SK-N-SH treated with all-trans-retinoic acid at 6 μM for 48 hours (cell line): ENCODE data around the gene WHRN.

Source experiments
- ATAC-seq: fragments of 200-7000 bp; cut with Tn5 transposase; 3 replicates; pipeline ENCODE4 v1.9.1; 2020; ENCODE audit warnings: mild to moderate bottlenecking, moderate library complexity
- ARNTL ChIP-seq: fragments of 450-650 bp; formaldehyde crosslinking; IDR thresholded peaks from 2 replicates; pipeline ENCODE4 v1.5.0; 2020; ENCODE audit warnings: low read depth, mild to moderate bottlenecking, moderate library complexity, borderline replicate concordance
- BACH2 ChIP-seq: fragments of 250-450 bp; sonication (Bioruptor Pico); IDR thresholded peaks from 2 replicates; pipeline ENCODE4 v1.9.0; 2021; ENCODE audit warnings: mild to moderate bottlenecking, borderline replicate concordance
- CSDC2 ChIP-seq: fragments of 250-450 bp; sonication (Bioruptor Pico); IDR thresholded peaks from 2 replicates; pipeline ENCODE4 v1.5.0; 2020; ENCODE audit warnings: mild to moderate bottlenecking, moderate library complexity
- ESRRG ChIP-seq: fragments of 250-450 bp; sonication (Bioruptor Pico); IDR thresholded peaks from 2 replicates; pipeline ENCODE4 v1.6.1; 2021; ENCODE audit warnings: mild to moderate bottlenecking
- GLIS3 ChIP-seq: fragments of 250-450 bp; sonication (Bioruptor Pico); IDR thresholded peaks from 2 replicates; pipeline ENCODE4 v1.5.0; 2020; ENCODE audit warnings: mild to moderate bottlenecking, moderate library complexity
- ISL1 ChIP-seq: fragments of 250-450 bp; sonication (Bioruptor Pico); IDR thresholded peaks from 2 replicates; pipeline ENCODE4 v2.1.2; 2022; ENCODE audit warnings: mild to moderate bottlenecking, moderate library complexity
- OSR1 ChIP-seq: fragments of 250-450 bp; sonication (Bioruptor Pico); IDR thresholded peaks from 2 replicates; pipeline ENCODE4 v1.8.0; 2022; ENCODE audit warnings: moderate library complexity, mild to moderate bottlenecking, inconsistent platforms
- PPARA ChIP-seq: fragments of 250-450 bp; sonication (Bioruptor Pico); IDR thresholded peaks from 2 replicates; pipeline ENCODE4 v1.5.0; 2020; ENCODE audit warnings: mild to moderate bottlenecking, borderline replicate concordance
- RARB ChIP-seq: fragments of 250-450 bp; sonication (Bioruptor Pico); IDR thresholded peaks from 2 replicates; pipeline ENCODE4 v1.8.0; 2021; ENCODE audit warnings: mild to moderate bottlenecking, moderate library complexity
- SNAI2 ChIP-seq: fragments of 250-450 bp; sonication (Bioruptor Pico); IDR thresholded peaks from 2 replicates; pipeline ENCODE4 v1.5.0; 2020; ENCODE audit warnings: mild to moderate bottlenecking, moderate library complexity
- TCF4 ChIP-seq: fragments of 250-450 bp; sonication (Bioruptor Pico); IDR thresholded peaks from 2 replicates; pipeline ENCODE4 v1.8.0; 2021; ENCODE audit warnings: mild to moderate bottlenecking, moderate library complexity, borderline replicate concordance
- TOX ChIP-seq: fragments of 250-450 bp; sonication (Bioruptor Pico); IDR thresholded peaks from 2 replicates; pipeline ENCODE4 v1.8.0; 2021; ENCODE audit warnings: mild to moderate bottlenecking, moderate library complexity, borderline replicate concordance
- ZC3H10 ChIP-seq: fragments of 250-450 bp; sonication (Bioruptor Pico); IDR thresholded peaks from 2 replicates; pipeline ENCODE4 v1.5.1; 2021; ENCODE audit warnings: mild to moderate bottlenecking, moderate library complexity
- ZFP3 ChIP-seq: fragments of 250-450 bp; sonication (Bioruptor Pico); IDR thresholded peaks from 2 replicates; pipeline ENCODE4 v1.5.0; 2020; ENCODE audit warnings: mild to moderate bottlenecking, moderate library complexity
- ZFP30 ChIP-seq: fragments of 450-650 bp; formaldehyde crosslinking; IDR thresholded peaks from 2 replicates; pipeline ENCODE4 v1.5.0; 2022; ENCODE audit warnings: mild to moderate bottlenecking, moderate library complexity
- ZNF565 ChIP-seq: fragments of 450-650 bp; formaldehyde crosslinking; conservative IDR thresholded peaks from 2 replicates; pipeline ENCODE4 v1.5.0; 2020; ENCODE audit warnings: low read depth, mild to moderate bottlenecking, moderate library complexity
- ZNF70 ChIP-seq: fragments of 450-650 bp; formaldehyde crosslinking; IDR thresholded peaks from 2 replicates; pipeline ENCODE4 v1.5.0; 2020; ENCODE audit warnings: mild to moderate bottlenecking, moderate library complexity
- TF ChIP-seq, protein P1 (sequence below): fragments of 250-450 bp; sonication (Bioruptor Pico); IDR thresholded peaks from 2 replicates; pipeline ENCODE4 v1.5.1; 2020; ENCODE audit warnings: low read depth, mild to moderate bottlenecking, moderate library complexity
- TF ChIP-seq, protein P2 (sequence below): fragments of 250-450 bp; sonication (Bioruptor Pico); IDR thresholded peaks from 2 replicates; pipeline ENCODE4 v1.5.0; 2020; ENCODE audit warnings: mild to moderate bottlenecking, moderate library complexity
- TF ChIP-seq, protein P3 (sequence below): fragments of 250-450 bp; sonication (Bioruptor Pico); IDR thresholded peaks from 2 replicates; pipeline ENCODE4 v1.8.0; 2020; ENCODE audit warnings: mild to moderate bottlenecking, moderate library complexity, borderline replicate concordance
- TF ChIP-seq, protein P4 (sequence below): fragments of 250-450 bp; sonication (Bioruptor Pico); IDR thresholded peaks from 2 replicates; pipeline ENCODE4 v1.5.1; 2021; ENCODE audit warnings: mild to moderate bottlenecking, moderate library complexity

WHRN gene

DNA sequence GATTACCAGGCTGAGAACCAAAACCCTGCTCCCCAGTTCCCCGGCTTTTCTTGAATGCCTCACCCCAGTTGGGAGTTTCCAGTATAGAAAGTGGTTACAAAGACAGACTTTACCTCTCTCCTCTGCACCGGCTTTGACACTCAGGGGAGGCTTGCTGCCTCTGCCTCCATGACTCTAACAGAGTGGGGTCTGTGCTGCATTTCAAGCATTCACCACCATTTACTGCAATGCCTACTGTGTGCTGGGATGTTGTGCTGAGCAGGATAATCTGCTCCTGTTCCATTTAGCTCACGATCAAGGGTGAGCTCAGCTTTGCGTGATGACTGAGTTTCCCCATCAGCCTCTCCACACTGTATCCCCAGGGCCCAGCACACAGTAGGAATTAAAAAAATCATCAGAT is 77.6 kb downstream of the WHRN start:
- ATAC-seq: no peak
- no peak for TF ChIP-seq PPARA
- no peak for TF ChIP-seq CSDC2 (CRISPR knock-in tag)
- TF ChIP-seq ESRRG (CRISPR knock-in tag): no peak
- TF ChIP-seq ZC3H10 (CRISPR knock-in tag): no peak
- TF ChIP-seq, protein P1, sequence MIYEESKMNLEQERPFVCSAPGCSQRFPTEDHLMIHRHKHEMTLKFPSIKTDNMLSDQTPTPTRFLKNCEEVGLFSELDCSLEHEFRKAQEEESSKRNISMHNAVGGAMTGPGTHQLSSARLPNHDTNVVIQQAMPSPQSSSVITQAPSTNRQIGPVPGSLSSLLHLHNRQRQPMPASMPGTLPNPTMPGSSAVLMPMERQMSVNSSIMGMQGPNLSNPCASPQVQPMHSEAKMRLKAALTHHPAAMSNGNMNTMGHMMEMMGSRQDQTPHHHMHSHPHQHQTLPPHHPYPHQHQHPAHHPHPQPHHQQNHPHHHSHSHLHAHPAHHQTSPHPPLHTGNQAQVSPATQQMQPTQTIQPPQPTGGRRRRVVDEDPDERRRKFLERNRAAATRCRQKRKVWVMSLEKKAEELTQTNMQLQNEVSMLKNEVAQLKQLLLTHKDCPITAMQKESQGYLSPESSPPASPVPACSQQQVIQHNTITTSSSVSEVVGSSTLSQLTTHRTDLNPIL (CRISPR knock-in tag): no peak
- no peak for TF ChIP-seq BACH2 (CRISPR knock-in tag)
- TF ChIP-seq, protein P2, sequence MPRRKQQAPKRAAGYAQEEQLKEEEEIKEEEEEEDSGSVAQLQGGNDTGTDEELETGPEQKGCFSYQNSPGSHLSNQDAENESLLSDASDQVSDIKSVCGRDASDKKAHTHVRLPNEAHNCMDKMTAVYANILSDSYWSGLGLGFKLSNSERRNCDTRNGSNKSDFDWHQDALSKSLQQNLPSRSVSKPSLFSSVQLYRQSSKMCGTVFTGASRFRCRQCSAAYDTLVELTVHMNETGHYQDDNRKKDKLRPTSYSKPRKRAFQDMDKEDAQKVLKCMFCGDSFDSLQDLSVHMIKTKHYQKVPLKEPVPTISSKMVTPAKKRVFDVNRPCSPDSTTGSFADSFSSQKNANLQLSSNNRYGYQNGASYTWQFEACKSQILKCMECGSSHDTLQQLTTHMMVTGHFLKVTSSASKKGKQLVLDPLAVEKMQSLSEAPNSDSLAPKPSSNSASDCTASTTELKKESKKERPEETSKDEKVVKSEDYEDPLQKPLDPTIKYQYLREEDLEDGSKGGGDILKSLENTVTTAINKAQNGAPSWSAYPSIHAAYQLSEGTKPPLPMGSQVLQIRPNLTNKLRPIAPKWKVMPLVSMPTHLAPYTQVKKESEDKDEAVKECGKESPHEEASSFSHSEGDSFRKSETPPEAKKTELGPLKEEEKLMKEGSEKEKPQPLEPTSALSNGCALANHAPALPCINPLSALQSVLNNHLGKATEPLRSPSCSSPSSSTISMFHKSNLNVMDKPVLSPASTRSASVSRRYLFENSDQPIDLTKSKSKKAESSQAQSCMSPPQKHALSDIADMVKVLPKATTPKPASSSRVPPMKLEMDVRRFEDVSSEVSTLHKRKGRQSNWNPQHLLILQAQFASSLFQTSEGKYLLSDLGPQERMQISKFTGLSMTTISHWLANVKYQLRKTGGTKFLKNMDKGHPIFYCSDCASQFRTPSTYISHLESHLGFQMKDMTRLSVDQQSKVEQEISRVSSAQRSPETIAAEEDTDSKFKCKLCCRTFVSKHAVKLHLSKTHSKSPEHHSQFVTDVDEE (CRISPR knock-in tag): no peak
- TF ChIP-seq, protein P3, sequence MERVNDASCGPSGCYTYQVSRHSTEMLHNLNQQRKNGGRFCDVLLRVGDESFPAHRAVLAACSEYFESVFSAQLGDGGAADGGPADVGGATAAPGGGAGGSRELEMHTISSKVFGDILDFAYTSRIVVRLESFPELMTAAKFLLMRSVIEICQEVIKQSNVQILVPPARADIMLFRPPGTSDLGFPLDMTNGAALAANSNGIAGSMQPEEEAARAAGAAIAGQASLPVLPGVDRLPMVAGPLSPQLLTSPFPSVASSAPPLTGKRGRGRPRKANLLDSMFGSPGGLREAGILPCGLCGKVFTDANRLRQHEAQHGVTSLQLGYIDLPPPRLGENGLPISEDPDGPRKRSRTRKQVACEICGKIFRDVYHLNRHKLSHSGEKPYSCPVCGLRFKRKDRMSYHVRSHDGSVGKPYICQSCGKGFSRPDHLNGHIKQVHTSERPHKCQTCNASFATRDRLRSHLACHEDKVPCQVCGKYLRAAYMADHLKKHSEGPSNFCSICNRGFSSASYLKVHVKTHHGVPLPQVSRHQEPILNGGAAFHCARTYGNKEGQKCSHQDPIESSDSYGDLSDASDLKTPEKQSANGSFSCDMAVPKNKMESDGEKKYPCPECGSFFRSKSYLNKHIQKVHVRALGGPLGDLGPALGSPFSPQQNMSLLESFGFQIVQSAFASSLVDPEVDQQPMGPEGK: no peak
- TF ChIP-seq ZNF70 (CRISPR knock-in tag): no peak
- TF ChIP-seq ZFP3: no peak
- TF ChIP-seq ISL1 (CRISPR knock-in tag): no peak
- no peak for TF ChIP-seq GLIS3 (CRISPR knock-in tag)
- TF ChIP-seq, protein P4, sequence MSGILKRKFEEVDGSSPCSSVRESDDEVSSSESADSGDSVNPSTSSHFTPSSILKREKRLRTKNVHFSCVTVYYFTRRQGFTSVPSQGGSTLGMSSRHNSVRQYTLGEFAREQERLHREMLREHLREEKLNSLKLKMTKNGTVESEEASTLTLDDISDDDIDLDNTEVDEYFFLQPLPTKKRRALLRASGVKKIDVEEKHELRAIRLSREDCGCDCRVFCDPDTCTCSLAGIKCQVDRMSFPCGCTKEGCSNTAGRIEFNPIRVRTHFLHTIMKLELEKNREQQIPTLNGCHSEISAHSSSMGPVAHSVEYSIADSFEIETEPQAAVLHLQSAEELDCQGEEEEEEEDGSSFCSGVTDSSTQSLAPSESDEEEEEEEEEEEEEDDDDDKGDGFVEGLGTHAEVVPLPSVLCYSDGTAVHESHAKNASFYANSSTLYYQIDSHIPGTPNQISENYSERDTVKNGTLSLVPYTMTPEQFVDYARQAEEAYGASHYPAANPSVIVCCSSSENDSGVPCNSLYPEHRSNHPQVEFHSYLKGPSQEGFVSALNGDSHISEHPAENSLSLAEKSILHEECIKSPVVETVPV: no peak
- no peak for TF ChIP-seq ZNF565 (CRISPR knock-in tag)
- no peak for TF ChIP-seq RARB (CRISPR knock-in tag)
- no peak for TF ChIP-seq ZFP30 (CRISPR knock-in tag)
- TF ChIP-seq TCF4 (CRISPR knock-in tag): no peak

DNA sequence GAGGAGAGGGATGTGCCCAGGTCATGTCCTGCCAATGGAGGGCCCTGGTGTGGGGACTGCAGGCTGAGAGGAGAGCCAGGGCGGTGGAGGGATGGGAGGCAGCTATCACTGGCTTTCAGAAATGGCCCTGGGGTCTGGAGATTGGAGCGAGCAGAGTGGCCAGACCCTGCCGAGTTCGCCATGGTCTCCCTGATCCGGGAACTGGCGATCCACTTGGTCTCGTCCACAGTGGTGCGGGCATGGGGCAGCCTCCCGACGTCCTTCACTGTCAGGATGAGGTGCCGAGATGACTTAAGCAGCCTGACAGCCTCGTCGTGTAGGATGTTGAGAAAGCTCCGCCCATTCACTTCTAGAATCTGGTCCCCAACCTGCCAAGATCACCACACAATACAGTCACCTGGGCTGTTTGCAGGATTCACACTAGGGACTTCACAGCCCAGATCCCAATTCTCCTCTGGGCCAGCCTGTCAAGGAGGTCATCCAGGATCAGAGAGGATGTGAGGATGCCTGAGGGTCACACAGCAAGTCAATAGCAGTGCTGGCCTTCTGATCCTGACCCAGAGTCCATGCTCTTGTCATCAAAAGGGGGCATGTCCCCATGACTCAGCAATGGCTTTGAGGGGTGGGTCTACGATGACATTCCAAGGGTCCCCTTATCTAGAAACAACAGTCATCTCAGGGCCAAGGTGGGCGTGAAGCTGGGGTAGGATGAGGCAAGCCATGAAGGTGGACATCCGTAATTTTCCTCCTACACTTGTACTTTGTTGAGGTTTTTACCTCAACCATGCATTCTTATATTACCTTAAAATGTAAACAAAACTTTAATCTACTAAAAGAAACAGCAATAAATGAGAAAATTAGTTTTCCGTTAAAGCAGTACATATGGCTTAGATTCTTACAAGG is 79.0 kb downstream of the WHRN start:
- ATAC-seq: no peak
- TF ChIP-seq GLIS3 (CRISPR knock-in tag) (no peak), TOX (CRISPR knock-in tag) (no peak), OSR1 (CRISPR knock-in tag) (no peak), ARNTL (CRISPR knock-in tag) (no peak), ZFP30 (CRISPR knock-in tag) (no peak), ZFP3 (no peak), ZNF565 (CRISPR knock-in tag) (no peak), BACH2 (CRISPR knock-in tag) (no peak), RARB (CRISPR knock-in tag) (no peak), ZC3H10 (CRISPR knock-in tag) (no peak), ISL1 (CRISPR knock-in tag) (no peak), SNAI2 (CRISPR knock-in tag) (no peak), ESRRG (CRISPR knock-in tag) (no peak), PPARA (no peak), CSDC2 (CRISPR knock-in tag) (no peak)
- TF ChIP-seq, protein P3: no peak
